ENCODE data around the gene MRPL50.

Gene MRPL50

DNA sequence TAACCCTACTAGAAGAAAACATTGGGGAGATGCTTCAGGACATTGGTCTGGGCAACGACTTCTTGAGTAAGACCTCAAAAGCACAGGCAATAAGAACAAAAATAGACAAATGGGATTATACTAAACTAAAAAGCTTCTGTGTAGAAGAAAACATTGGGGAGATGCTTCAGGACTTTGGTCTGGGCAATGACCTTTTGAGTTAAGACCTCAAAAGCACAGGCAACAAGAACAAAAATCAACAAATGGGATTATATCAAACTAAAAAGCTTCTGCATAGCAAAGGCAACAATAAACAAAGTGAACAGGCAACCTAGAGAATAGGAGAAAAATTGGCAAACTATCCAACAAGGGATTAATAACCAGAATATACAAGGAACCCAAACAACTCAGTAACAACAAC, 3.7 kb downstream of the MRPL50 start:
- WGBS, 2 donors (ENCODE audit: extremely low coverage in 2 of 2, insufficient read length in 2 of 2, insufficient replicate concordance in 1 of 2), result no CpG with 5 or more reads among the region's 1 CpG
- no peaks in the 10 kb centered on the region for H3K4me1 ChIP-seq (ENCODE audit: control insufficient read depth in 2 of 2, insufficient read depth in 1 of 2, low read depth in 1 of 2, low read length in 2 of 2)
- H3K4ac ChIP-seq (ENCODE audit: low read length), result no peak overlapping the region
- H3K9ac ChIP-seq (ENCODE audit: low read depth, low read length, poor library complexity), result no peak overlapping the region
- H3K4me2 ChIP-seq (ENCODE audit: insufficient read depth, low read length, poor library complexity, severe bottlenecking), result no peak overlapping the region
- H3K36me3 ChIP-seq (replicated peaks in 1 of 2; ENCODE audit: control insufficient read depth in 2 of 2, insufficient read depth in 2 of 2, low read length in 2 of 2), result peaks cover 4 to 50% of the 10 kb centered on the region in 2 donors
- no peak overlapping the region for H2BK120ac ChIP-seq (ENCODE audit: low read depth, low read length)
- no peak overlapping the region for H2AK5ac ChIP-seq (ENCODE audit: low read depth, low read length)
- no peak overlapping the region for H4K8ac ChIP-seq (ENCODE audit: low read depth, low read length)
- no peak for DNase-seq (ENCODE audit: low spot score)
- H3K79me1 ChIP-seq (ENCODE audit: low read depth, low read length), result peaks cover 5% of the 10 kb centered on the region
- no peak overlapping the region for H3K23ac ChIP-seq (ENCODE audit: low read depth, low read length, poor library complexity)
- no peak overlapping the region for H4K91ac ChIP-seq (ENCODE audit: low read depth, low read length, poor library complexity)
- no peak overlapping the region for H2BK15ac ChIP-seq (ENCODE audit: low read length)
- H3K9me3 ChIP-seq (replicated peaks in 1 of 2; ENCODE audit: control insufficient read depth in 2 of 2, insufficient read depth in 1 of 2, low read depth in 1 of 2, low read length in 2 of 2), result peaks cover 6 to 47% of the 10 kb centered on the region in 2 donors
- no peak overlapping the region for H2BK5ac ChIP-seq (ENCODE audit: low read length)
- no peak overlapping the region for H2AFZ ChIP-seq (ENCODE audit: low read length)
- H3K27ac ChIP-seq (replicated peaks; ENCODE audit: low read length), result no peak overlapping the region
- H2BK12ac ChIP-seq (ENCODE audit: low read length), result no peak overlapping the region
- H3K27me3 ChIP-seq (ENCODE audit: control insufficient read depth in 3 of 3, insufficient read depth in 3 of 3, low read depth in 1 of 3, low read length in 3 of 3), result no peaks in the 10 kb centered on the region
- H3K18ac ChIP-seq (ENCODE audit: low read length), result no peak overlapping the region
- no peak overlapping the region for H3K4me3 ChIP-seq (ENCODE audit: low read length in 2 of 2)
- no peak overlapping the region for H3K14ac ChIP-seq (ENCODE audit: low read length)

DNA sequence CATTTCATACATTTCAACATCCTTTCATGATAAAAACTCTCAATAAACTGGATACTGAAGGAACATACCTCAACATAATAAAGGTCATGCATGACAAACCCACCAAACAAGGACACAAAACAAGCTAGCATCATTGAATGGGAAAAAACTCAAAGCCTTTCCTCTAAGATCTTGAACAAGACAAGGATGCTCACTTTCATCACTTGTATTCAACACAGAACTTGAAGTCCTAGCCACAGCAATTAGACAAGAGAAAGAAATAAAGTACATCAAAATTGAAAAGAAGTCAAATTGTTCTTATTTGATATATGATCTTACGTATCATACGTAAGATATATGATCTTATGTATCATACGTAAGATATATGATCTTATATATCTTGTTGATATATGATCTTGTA, 5.3 kb downstream of the MRPL50 start:
- no peaks in the 10 kb centered on the region for H3K4me1 ChIP-seq (ENCODE audit: control insufficient read depth in 2 of 2, insufficient read depth in 1 of 2, low read depth in 1 of 2, low read length in 2 of 2)
- H4K8ac ChIP-seq (ENCODE audit: low read depth, low read length), result no peak overlapping the region
- no CpG with 5 or more reads among the region's 3 CpGs for WGBS, 2 donors (ENCODE audit: extremely low coverage in 2 of 2, insufficient read length in 2 of 2, insufficient replicate concordance in 1 of 2)
- H3K27ac ChIP-seq (replicated peaks; ENCODE audit: low read length), result no peak overlapping the region
- no peak for DNase-seq (ENCODE audit: low spot score)
- H2AK5ac ChIP-seq (ENCODE audit: low read depth, low read length), result no peak overlapping the region
- H3K36me3 ChIP-seq (replicated peaks in 1 of 2; ENCODE audit: control insufficient read depth in 2 of 2, insufficient read depth in 2 of 2, low read length in 2 of 2), result peaks cover 5 to 66% of the 10 kb centered on the region in 2 donors
- H3K4me3 ChIP-seq (ENCODE audit: low read length in 2 of 2), result no peak overlapping the region
- H3K9me3 ChIP-seq (replicated peaks in 1 of 2; ENCODE audit: control insufficient read depth in 2 of 2, insufficient read depth in 1 of 2, low read depth in 1 of 2, low read length in 2 of 2), result peaks cover 6 to 49% of the 10 kb centered on the region in 2 donors
- H3K4ac ChIP-seq (ENCODE audit: low read length), result no peak overlapping the region
- H3K9ac ChIP-seq (ENCODE audit: low read depth, low read length, poor library complexity), result no peak overlapping the region
- no peak overlapping the region for H2BK120ac ChIP-seq (ENCODE audit: low read depth, low read length)
- no peak overlapping the region for H2BK12ac ChIP-seq (ENCODE audit: low read length)
- H4K91ac ChIP-seq (ENCODE audit: low read depth, low read length, poor library complexity), result no peak overlapping the region
- no peaks in the 10 kb centered on the region for H3K27me3 ChIP-seq (ENCODE audit: control insufficient read depth in 3 of 3, insufficient read depth in 3 of 3, low read depth in 1 of 3, low read length in 3 of 3)
- H2AFZ ChIP-seq (ENCODE audit: low read length), result no peak overlapping the region
- no peak overlapping the region for H2BK15ac ChIP-seq (ENCODE audit: low read length)
- H3K79me1 ChIP-seq (ENCODE audit: low read depth, low read length), result peaks cover 2% of the 10 kb centered on the region
- no peak overlapping the region for H3K4me2 ChIP-seq (ENCODE audit: insufficient read depth, low read length, poor library complexity, severe bottlenecking)
- no peak overlapping the region for H2BK5ac ChIP-seq (ENCODE audit: low read length)
- H3K14ac ChIP-seq (ENCODE audit: low read length), result no peak overlapping the region
- H3K18ac ChIP-seq (ENCODE audit: low read length), result no peak overlapping the region
- no peak overlapping the region for H3K23ac ChIP-seq (ENCODE audit: low read depth, low read length, poor library complexity)

GRCh38 chr9:101388507-101388993, 9.9 kb downstream of the MRPL50 start:
- no peak overlapping the region for H3K23ac ChIP-seq (ENCODE audit: low read depth, low read length, poor library complexity)
- H3K27me3 ChIP-seq (ENCODE audit: control insufficient read depth in 3 of 3, insufficient read depth in 3 of 3, low read depth in 1 of 3, low read length in 3 of 3), result no peaks in the 10 kb centered on the region
- H3K9me3 ChIP-seq (replicated peaks in 1 of 2; ENCODE audit: control insufficient read depth in 2 of 2, insufficient read depth in 1 of 2, low read depth in 1 of 2, low read length in 2 of 2), result peaks cover 2 to 48% of the 10 kb centered on the region in 2 donors
- H2BK12ac ChIP-seq (ENCODE audit: low read length), result no peak overlapping the region
- H2BK15ac ChIP-seq (ENCODE audit: low read length), result no peak overlapping the region
- DNase-seq (ENCODE audit: low spot score), result no peak
- H3K9ac ChIP-seq (ENCODE audit: low read depth, low read length, poor library complexity), result no peak overlapping the region
- H3K27ac ChIP-seq (replicated peaks; ENCODE audit: low read length), result no peak overlapping the region
- H2AK5ac ChIP-seq (ENCODE audit: low read depth, low read length), result no peak overlapping the region
- H3K36me3 ChIP-seq (replicated peaks in 1 of 2; ENCODE audit: control insufficient read depth in 2 of 2, insufficient read depth in 2 of 2, low read length in 2 of 2), result peaks cover 1 to 49% of the 10 kb centered on the region in 2 donors
- no peaks in the 10 kb centered on the region for H3K4me1 ChIP-seq (ENCODE audit: control insufficient read depth in 2 of 2, insufficient read depth in 1 of 2, low read depth in 1 of 2, low read length in 2 of 2)
- H4K8ac ChIP-seq (ENCODE audit: low read depth, low read length), result no peak overlapping the region
- no peak overlapping the region for H2AFZ ChIP-seq (ENCODE audit: low read length)
- no peak overlapping the region for H4K91ac ChIP-seq (ENCODE audit: low read depth, low read length, poor library complexity)
- WGBS, 2 donors (ENCODE audit: extremely low coverage in 2 of 2, insufficient read length in 2 of 2, insufficient replicate concordance in 1 of 2), result no CpG with 5 or more reads among the region's 2 CpGs
- H3K79me1 ChIP-seq (ENCODE audit: low read depth, low read length), result no peaks in the 10 kb centered on the region
- no peak overlapping the region for H3K4ac ChIP-seq (ENCODE audit: low read length)
- no peak overlapping the region for H2BK5ac ChIP-seq (ENCODE audit: low read length)
- no peak overlapping the region for H3K4me2 ChIP-seq (ENCODE audit: insufficient read depth, low read length, poor library complexity, severe bottlenecking)
- no peak overlapping the region for H2BK120ac ChIP-seq (ENCODE audit: low read depth, low read length)
- H3K14ac ChIP-seq (ENCODE audit: low read length), result no peak overlapping the region
- no peak overlapping the region for H3K4me3 ChIP-seq (ENCODE audit: low read length in 2 of 2)
- no peak overlapping the region for H3K18ac ChIP-seq (ENCODE audit: low read length)

- DNase-seq (ENCODE audit: low spot score), result no peak
- Histone ChIP-seq H2BK12ac (ENCODE audit: low read length) (no peak overlapping the region), H3K27ac (replicated peaks; ENCODE audit: low read length) (no peak overlapping the region)
Measured at GRCh38 chr9:101387871-101388506, 10.4 kb downstream of the MRPL50 start.

More at GRCh38 chr9:101387871-101388506, 10.4 kb downstream of the MRPL50 start:
- Histone ChIP-seq H2BK120ac (ENCODE audit: low read depth, low read length) (no peak overlapping the region), H3K4me2 (ENCODE audit: insufficient read depth, low read length, poor library complexity, severe bottlenecking) (no peak overlapping the region), H3K79me1 (ENCODE audit: low read depth, low read length) (no peaks in the 10 kb centered on the region), H3K9me3 (replicated peaks in 1 of 2; ENCODE audit: control insufficient read depth in 2 of 2, insufficient read depth in 1 of 2, low read depth in 1 of 2, low read length in 2 of 2) (peaks cover 0 to 43% of the 10 kb centered on the region in 2 donors), H3K9ac (ENCODE audit: low read depth, low read length, poor library complexity) (no peak overlapping the region), H2AFZ (ENCODE audit: low read length) (no peak overlapping the region), H3K4me3 (ENCODE audit: low read length in 2 of 2) (no peak overlapping the region), H2BK15ac (ENCODE audit: low read length) (no peak overlapping the region), H4K91ac (ENCODE audit: low read depth, low read length, poor library complexity) (no peak overlapping the region), H3K27me3 (ENCODE audit: control insufficient read depth in 3 of 3, insufficient read depth in 3 of 3, low read depth in 1 of 3, low read length in 3 of 3) (no peaks in the 10 kb centered on the region), H3K14ac (ENCODE audit: low read length) (no peak overlapping the region), H3K4me1 (ENCODE audit: control insufficient read depth in 2 of 2, insufficient read depth in 1 of 2, low read depth in 1 of 2, low read length in 2 of 2) (no peaks in the 10 kb centered on the region), H3K4ac (ENCODE audit: low read length) (no peak overlapping the region), H2AK5ac (ENCODE audit: low read depth, low read length) (no peak overlapping the region), H3K36me3 (replicated peaks in 1 of 2; ENCODE audit: control insufficient read depth in 2 of 2, insufficient read depth in 2 of 2, low read length in 2 of 2) (peaks cover 1 to 49% of the 10 kb centered on the region in 2 donors), H3K23ac (ENCODE audit: low read depth, low read length, poor library complexity) (no peak overlapping the region), H4K8ac (ENCODE audit: low read depth, low read length) (no peak overlapping the region), H2BK5ac (ENCODE audit: low read length) (no peak overlapping the region), H3K18ac (ENCODE audit: low read length) (no peak overlapping the region)
- WGBS, 2 donors (ENCODE audit: extremely low coverage in 2 of 2, insufficient read length in 2 of 2, insufficient replicate concordance in 1 of 2), result no CpG with 5 or more reads among the region's 6 CpGs

Measured in neuronal stem cell (in vitro differentiated cells).